ENCODE data around the gene MYH7B.
A peak's percentile ranks its signal among the peaks of the same experiment; 100 is the strongest.

Gene MYH7B

GRCh38 chr20:34994509-34995131 lies 39.0 kb downstream of the MYH7B start:
- no peak for DNase-seq

- DNase-seq: no peak
Observed at GRCh38 chr20:34995192-34995591, 39.5 kb downstream of the MYH7B start.

- DNase-seq: no peak
Observed at GRCh38 chr20:34995696-34996095, 40.0 kb downstream of the MYH7B start.

GRCh38 chr20:34996243-34997028 lies 40.8 kb downstream of the MYH7B start:
- no peak for DNase-seq

- peak; percentile 19 for DNase-seq
Observed at GRCh38 chr20:34997131-34997561, 41.5 kb downstream of the MYH7B start.

GRCh38 chr20:34997774-34998173 lies 42.1 kb downstream of the MYH7B start:
- DNase-seq: no peak

- DNase-seq: no peak
Observed at GRCh38 chr20:34998331-34998950, 42.8 kb downstream of the MYH7B start.

GRCh38 chr20:34999021-34999451 lies 43.4 kb downstream of the MYH7B start:
- no peak for DNase-seq

- DNase-seq: no peak
Observed at GRCh38 chr20:34999782-35000181, 44.1 kb downstream of the MYH7B start.

- DNase-seq: no peak
Observed at GRCh38 chr20:35000311-35000921, 44.7 kb downstream of the MYH7B start.

- DNase-seq: no peak
Observed at GRCh38 chr20:35000922-35001595, 45.4 kb downstream of the MYH7B start.

- DNase-seq: no peak
Observed at GRCh38 chr20:35001596-35002362, 46.1 kb downstream of the MYH7B start.

- no peak for DNase-seq
Observed at GRCh38 chr20:35002426-35003210, 47.0 kb downstream of the MYH7B start.

- no peak for DNase-seq
Observed at GRCh38 chr20:35003211-35004031, 47.8 kb downstream of the MYH7B start.

- DNase-seq: no peak
Observed at GRCh38 chr20:35004051-35004725, 48.5 kb downstream of the MYH7B start.

- DNase-seq: no peak
Observed at GRCh38 chr20:35004749-35005462, 49.2 kb downstream of the MYH7B start.
